Retinal pigment epithelial cell (primary cell): Measurements from ENCODE around the gene ZNF526.

Experiments
- DNase-seq: peaks from one replicate; pipeline ENCODE4 v3.0.0-alpha.2; 2010; ENCODE audit warnings: low read depth
- H3K4me3 ChIP-seq: 2 replicates; pipeline ENCODE4 v1.5.1; 2011; ENCODE audit warnings: mild to moderate bottlenecking, low read length, control low read depth, moderate library complexity
- TF ChIP-seq, protein P1 (sequence below): conservative IDR thresholded peaks from 2 replicates; pipeline ENCODE4 v1.5.1; 2011; ENCODE audit warnings: low read depth, low read length, control low read depth, inconsistent platforms

The ZNF526 gene

DNA sequence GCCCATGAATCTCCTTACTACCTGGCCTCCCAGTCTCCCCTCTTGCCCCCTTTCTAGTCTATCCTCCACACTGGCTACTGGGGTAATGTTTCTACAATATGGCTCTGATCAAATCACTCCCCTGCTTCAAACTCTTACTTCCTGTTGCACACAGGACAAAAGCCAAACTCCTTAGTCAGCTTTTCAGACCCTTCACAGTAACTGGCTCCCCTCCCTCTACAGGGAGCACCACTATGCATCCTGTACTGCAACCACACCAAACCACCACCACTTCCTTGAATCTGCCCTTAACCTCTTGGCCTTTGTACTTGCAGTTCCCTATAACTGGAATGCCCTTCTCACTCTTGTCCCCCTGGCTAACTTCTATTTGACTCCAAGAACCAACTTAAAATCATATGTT is 34.8 kb upstream of the ZNF526 start:
- H3K4me3 ChIP-seq: no peak overlapping the region
- TF ChIP-seq, protein P1, sequence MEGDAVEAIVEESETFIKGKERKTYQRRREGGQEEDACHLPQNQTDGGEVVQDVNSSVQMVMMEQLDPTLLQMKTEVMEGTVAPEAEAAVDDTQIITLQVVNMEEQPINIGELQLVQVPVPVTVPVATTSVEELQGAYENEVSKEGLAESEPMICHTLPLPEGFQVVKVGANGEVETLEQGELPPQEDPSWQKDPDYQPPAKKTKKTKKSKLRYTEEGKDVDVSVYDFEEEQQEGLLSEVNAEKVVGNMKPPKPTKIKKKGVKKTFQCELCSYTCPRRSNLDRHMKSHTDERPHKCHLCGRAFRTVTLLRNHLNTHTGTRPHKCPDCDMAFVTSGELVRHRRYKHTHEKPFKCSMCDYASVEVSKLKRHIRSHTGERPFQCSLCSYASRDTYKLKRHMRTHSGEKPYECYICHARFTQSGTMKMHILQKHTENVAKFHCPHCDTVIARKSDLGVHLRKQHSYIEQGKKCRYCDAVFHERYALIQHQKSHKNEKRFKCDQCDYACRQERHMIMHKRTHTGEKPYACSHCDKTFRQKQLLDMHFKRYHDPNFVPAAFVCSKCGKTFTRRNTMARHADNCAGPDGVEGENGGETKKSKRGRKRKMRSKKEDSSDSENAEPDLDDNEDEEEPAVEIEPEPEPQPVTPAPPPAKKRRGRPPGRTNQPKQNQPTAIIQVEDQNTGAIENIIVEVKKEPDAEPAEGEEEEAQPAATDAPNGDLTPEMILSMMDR: no peak
- no peak for DNase-seq

DNA sequence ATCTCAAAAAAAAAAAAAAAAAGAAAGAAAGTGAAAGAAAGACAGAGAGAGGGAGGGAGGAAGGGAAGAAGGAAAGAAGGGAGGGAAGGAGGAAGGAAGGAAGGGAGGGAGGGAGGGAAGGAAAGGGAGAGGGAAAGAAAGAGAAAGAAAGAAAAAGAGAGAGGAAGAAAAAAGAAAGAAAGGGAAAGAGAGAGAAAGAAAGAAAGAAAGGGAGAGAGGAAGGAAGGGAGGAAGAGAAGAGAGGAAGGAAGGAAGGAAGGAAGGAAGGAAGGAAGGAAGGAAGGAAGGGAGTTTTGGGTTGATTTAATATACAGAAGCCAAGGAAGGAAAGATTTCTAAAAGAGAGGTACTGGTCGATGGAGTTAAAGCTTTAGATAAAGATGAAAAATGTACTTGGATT is 31.4 kb upstream of the ZNF526 start:
- no peak for DNase-seq
- no peak overlapping the region for H3K4me3 ChIP-seq
- TF ChIP-seq, protein P1: no peak

DNA sequence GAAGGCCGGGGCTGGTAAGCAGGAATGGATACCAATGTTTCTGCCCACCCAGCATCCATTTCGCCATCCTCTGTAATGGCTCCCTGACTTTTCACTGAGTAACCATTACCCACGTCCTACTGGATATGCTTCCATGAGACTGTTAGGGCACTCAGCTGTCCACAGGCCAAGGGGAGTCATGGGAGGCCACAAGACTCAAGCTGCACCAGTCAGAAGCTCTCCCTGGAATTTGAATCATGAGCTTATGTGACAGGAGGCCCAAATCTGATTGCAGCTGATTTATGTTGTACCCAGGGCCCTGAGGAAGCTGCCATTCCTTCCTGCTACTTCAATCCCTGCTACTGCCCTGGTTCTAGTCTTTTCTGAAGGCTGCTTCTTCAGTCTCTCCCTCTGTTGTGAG is 31.0 kb upstream of the ZNF526 start:
- DNase-seq: no peak
- TF ChIP-seq, protein P1: no peak
- H3K4me3 ChIP-seq: no peak overlapping the region

DNA sequence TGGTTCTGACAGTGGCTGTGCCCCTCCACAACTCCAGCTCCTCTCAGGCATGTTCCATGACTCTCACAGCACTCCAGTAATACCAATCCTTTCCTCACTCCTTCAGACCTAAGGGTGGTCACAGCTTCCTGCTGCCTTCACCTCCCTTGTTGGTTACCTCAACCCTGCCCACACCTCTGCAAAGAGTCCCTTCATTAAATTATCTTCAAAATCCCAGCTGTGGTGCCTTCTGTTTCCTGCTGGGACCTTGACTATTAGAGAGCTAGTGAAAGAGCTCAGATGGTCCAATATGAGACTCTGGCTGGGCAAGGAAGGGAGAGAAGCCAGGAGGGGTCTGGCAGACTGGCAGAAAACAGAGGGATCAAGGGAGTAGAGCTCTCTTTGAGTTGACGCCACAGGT is 28.8 kb upstream of the ZNF526 start:
- no peak overlapping the region for H3K4me3 ChIP-seq
- TF ChIP-seq, protein P1: no peak
- no peak for DNase-seq

DNA sequence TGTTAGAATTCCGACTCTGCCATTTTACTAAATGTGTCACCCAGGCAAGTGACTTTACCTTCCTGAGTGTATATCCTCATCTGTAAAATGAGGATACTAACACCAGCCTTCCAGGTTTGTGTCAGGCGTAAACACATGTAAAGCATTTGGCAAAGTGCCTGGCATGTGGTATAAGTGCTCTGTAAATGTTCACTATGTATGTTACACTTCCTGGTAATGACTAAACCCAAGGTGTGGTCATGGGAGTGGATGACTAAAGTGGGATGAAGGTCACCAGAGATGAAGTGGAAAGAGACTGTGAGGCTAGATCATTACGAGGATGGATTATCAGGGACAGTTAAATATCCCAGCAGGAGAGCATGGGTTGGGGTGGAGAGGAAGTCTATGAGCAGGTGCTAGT is 28.3 kb upstream of the ZNF526 start:
- no peak for DNase-seq
- H3K4me3 ChIP-seq: no peak overlapping the region
- TF ChIP-seq, protein P1: no peak

DNA sequence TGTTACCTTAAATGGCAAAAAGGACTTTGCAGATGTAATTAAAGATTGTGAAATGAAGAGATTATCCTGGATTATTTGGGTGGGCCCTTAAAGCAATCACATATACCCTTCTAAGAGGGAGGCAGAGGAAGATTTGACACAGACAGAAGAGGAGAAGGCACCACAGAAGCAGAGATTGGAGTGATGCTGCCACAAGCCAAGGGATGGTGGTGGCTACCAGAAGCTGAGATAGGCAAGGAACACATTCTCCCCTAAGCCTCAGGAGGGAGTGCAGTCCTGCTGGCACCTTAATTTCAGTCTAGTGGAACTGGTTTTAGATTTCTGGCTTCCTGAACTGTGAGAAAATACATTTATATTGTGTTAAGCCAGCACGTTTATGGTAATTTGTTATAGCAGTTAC is 26.8 kb upstream of the ZNF526 start:
- DNase-seq: no peak
- TF ChIP-seq, protein P1: no peak

DNA sequence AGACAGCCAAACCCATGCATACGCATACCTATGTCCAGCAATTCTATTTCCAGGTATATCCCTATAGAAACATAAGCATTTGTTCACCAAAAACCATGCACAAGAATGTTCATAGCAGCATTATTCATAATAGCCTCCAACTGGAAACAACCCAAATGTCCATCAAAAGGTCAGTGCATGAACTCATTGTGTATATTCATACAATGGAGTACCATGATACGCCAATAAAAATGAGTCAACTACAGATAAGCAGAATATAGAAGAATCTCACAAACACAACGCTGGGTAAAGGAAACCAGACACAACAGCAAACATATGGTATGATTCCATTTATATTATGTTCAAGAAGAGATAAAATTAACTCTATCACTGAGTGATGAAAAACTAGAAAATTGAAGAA is 26.4 kb upstream of the ZNF526 start:
- TF ChIP-seq, protein P1: no peak
- H3K4me3 ChIP-seq: no peak overlapping the region
- DNase-seq: no peak

More for the DNA sequence above, 26.8 kb upstream of the ZNF526 start:
- no peak overlapping the region for H3K4me3 ChIP-seq
